Endodermal cell (in vitro differentiated cells): ENCODE results near the gene C4orf33. TPM values are rescaled to one million over a fixed set of nuclear protein-coding genes. Genes with fewer than 3 reads are reported as not detected.

Source experiments
- DNase-seq: peaks from one replicate; pipeline ENCODE4 v3.0.0-alpha.2; 2017
- H3K27ac ChIP-seq: 2 replicates; pipeline ENCODE4 v1.5.1; 2013; ENCODE audit warnings: mild to moderate bottlenecking, low read depth, low read length, moderate library complexity
- H3K27me3 ChIP-seq: 2 replicates; pipeline ENCODE4 v1.6.1; 2013; ENCODE audit warnings: mild to moderate bottlenecking, low read length, moderate library complexity; ENCODE audit not compliant: insufficient read depth, control insufficient read depth, poor library complexity, severe bottlenecking
- H3K36me3 ChIP-seq: 2 replicates; pipeline ENCODE4 v1.7.0; 2013; ENCODE audit warnings: mild to moderate bottlenecking, low read length, moderate library complexity; ENCODE audit not compliant: control insufficient read depth, insufficient read depth
- H3K4me1 ChIP-seq: one replicate; pipeline ENCODE4 v1.7.0; 2013; ENCODE audit warnings: low read length; ENCODE audit not compliant: control insufficient read depth, insufficient read depth
- H3K4me3 ChIP-seq: 2 replicates; pipeline ENCODE4 v1.5.1; 2013; ENCODE audit warnings: mild to moderate bottlenecking, low read length, moderate library complexity
- H3K9ac ChIP-seq: 2 replicates; pipeline ENCODE4 v1.6.1; 2013; ENCODE audit warnings: mild to moderate bottlenecking, low read length, moderate library complexity; ENCODE audit not compliant: poor library complexity, severe bottlenecking; ENCODE audit errors: extremely low read depth
- H3K9me3 ChIP-seq: 2 replicates; pipeline ENCODE4 v1.6.1; 2013; ENCODE audit warnings: mild to moderate bottlenecking, low read length, moderate library complexity; ENCODE audit not compliant: control insufficient read depth
- H3K27ac Mint-ChIP-seq: 2 replicates; pipeline ENCODE4 v1.8.0; 2020; ENCODE audit warnings: mixed read lengths
- H3K27me3 Mint-ChIP-seq: 2 replicates; pipeline ENCODE4 v1.8.0; 2021; ENCODE audit warnings: mild to moderate bottlenecking, mixed read lengths; ENCODE audit not compliant: insufficient read depth
- H3K36me3 Mint-ChIP-seq: 2 replicates; pipeline ENCODE4 v1.8.0; 2020; ENCODE audit warnings: low read depth, mixed read lengths
- H3K4me1 Mint-ChIP-seq: 2 replicates; pipeline ENCODE4 v1.8.0; 2020; ENCODE audit warnings: mixed read lengths
- H3K4me3 Mint-ChIP-seq: 2 replicates; pipeline ENCODE4 v1.8.0; 2020; ENCODE audit warnings: mild to moderate bottlenecking, moderate library complexity, mixed read lengths
- H3K9me3 Mint-ChIP-seq: 2 replicates; pipeline ENCODE4 v1.8.0; 2020; ENCODE audit warnings: mild to moderate bottlenecking, mixed read lengths
- CTCF ChIP-seq: fragments of 200-600 bp; sonication (generic); conservative IDR thresholded peaks from 2 replicates; pipeline ENCODE4 v1.5.0; 2021; ENCODE audit warnings: antibody characterized with exemption, mild to moderate bottlenecking
- WGBS, 2 experiments: methylation state at CpG; one replicate each; pipeline versions ENCODE4 v1.1.5 to v1.1.7; 2013; ENCODE audit warnings: missing lambda C conversion rate in 2 of 2, mixed read lengths in 1 of 2; ENCODE audit not compliant: insufficient coverage in 1 of 2, insufficient read length in 1 of 2; 5-methylcytosine and 5-hydroxymethylcytosine counted together
- total RNA-seq, 2 donors: library from RNA; stranded (reverse); fragmentation: NEBNext Ultra II Directional in 1 of 2; extraction: Animal tissue kit (Norgen Biotek cat#: 25700) in 1 of 2; gene quantifications; 2 replicates in 1 of 2; 3 replicates in 1 of 2; pipeline ENCODE4 v1.2.1, GENCODE V29; 2021

C4orf33 gene
- total RNA-seq, 2 donors from 2014 or later, result 3.6 to 6.1 TPM

- peaks cover 11% of the 10 kb centered on the region for H3K9me3 Mint-ChIP-seq
- no peak overlapping the region for H3K9ac ChIP-seq
- H3K9me3 ChIP-seq, result peaks cover 15% of the 10 kb centered on the region
- TF ChIP-seq CTCF, result no peak
- H3K27me3 Mint-ChIP-seq, result peaks cover 16% of the 10 kb centered on the region
- H3K36me3 ChIP-seq, result no peaks in the 10 kb centered on the region
- H3K4me1 ChIP-seq, result no peaks in the 10 kb centered on the region
- H3K4me1 Mint-ChIP-seq, result no peaks in the 10 kb centered on the region
- no peak overlapping the region for H3K4me3 ChIP-seq
- H3K27me3 ChIP-seq, result peaks cover 8% of the 10 kb centered on the region
- H3K27ac Mint-ChIP-seq, result no peak overlapping the region
- no peak overlapping the region for H3K4me3 Mint-ChIP-seq
- DNase-seq, result no peak
- H3K27ac ChIP-seq, result no peak overlapping the region
- 100% methylated on average over 2 of the region's 2 CpGs; no CpG with 5 or more reads in 1 of the 2 experiments for WGBS, 2 experiments
- no peaks in the 10 kb centered on the region for H3K36me3 Mint-ChIP-seq
These were observed 35.4 kb downstream of the C4orf33 start for GRCh38 chr4:129131343-129131742.

DNA sequence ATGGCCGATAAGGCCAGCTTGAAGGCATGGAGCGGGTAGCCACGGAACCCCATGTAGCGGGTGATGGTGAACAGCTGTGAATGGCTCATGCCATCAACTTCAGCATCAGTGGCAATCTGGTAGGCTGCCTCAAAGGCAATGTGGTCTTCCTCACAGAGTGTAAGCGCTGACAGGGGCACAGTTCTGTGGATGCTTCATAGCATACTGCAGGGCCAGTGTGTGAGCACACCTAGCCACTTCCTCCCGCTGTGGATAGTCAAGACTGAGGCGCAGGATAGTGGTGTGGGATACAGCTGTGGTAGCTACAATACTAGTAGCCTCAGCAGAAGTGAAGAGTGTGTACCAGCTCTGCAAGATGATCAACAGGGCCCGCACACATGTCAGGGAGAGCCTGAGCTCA lies 40.5 kb downstream of the C4orf33 start:
- H3K9me3 ChIP-seq, result peaks cover 11% of the 10 kb centered on the region
- Mint-ChIP-seq H3K27me3 (peaks cover 31% of the 10 kb centered on the region), H3K36me3 (no peaks in the 10 kb centered on the region), H3K4me1 (peaks cover 19% of the 10 kb centered on the region), H3K27ac (no peak overlapping the region), H3K9me3 (peaks cover 4% of the 10 kb centered on the region), H3K4me3 (no peak overlapping the region)
- peaks cover 6% of the 10 kb centered on the region for H3K4me1 ChIP-seq
- no peak overlapping the region for H3K27ac ChIP-seq
- no peak for DNase-seq
- 93 to 95% methylated on average over 8 of the region's 8 CpGs for WGBS, 2 experiments
- H3K27me3 ChIP-seq, result peaks cover 14% of the 10 kb centered on the region
- TF ChIP-seq CTCF, result no peak
- H3K9ac ChIP-seq, result no peak overlapping the region
- no peaks in the 10 kb centered on the region for H3K36me3 ChIP-seq
- no peak overlapping the region for H3K4me3 ChIP-seq

DNA sequence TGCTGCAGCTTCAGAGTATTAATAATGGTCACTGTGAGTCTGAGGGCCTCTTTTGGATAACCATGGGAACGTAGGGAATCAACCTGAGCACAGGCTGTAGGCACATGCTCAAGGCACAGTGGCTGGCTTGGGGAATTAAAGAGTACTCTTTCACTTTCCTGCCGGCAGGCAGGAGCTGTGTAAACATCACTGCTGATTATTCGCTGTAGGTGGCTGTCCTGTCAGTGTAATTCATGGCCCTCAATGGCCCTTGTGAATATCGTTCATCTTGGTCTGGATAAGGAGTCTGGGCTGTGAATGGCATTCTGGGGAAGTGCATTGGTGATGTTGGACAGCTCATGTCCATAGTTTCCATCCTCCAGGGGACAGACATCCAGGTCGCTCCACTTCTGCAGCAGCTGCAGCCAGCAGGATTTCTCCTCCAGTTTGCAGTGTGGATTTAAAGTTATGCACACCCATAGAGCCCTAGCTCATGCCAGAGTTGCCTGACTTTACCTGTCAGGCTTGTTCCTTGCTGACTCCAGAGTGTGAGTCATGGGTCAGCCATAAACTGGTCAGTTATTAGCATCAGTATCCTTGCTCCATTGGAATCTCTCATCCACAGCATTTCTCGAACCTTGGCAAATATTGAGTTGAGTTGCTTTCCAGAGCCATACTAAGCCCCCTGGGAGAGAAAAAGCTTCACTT lies 43.0 kb downstream of the C4orf33 start:
- Mint-ChIP-seq H3K36me3 (no peaks in the 10 kb centered on the region), H3K27me3 (peaks cover 31% of the 10 kb centered on the region), H3K4me3 (no peak overlapping the region), H3K27ac (no peak overlapping the region), H3K9me3 (no peaks in the 10 kb centered on the region), H3K4me1 (peaks cover 25% of the 10 kb centered on the region)
- no peak overlapping the region for H3K4me3 ChIP-seq
- WGBS, 2 experiments, result 69 to 71% methylated on average over 4 to 6 of the region's 6 CpGs
- no peaks in the 10 kb centered on the region for H3K36me3 ChIP-seq
- no peaks in the 10 kb centered on the region for H3K9me3 ChIP-seq
- peak; percentile 52 for DNase-seq
- TF ChIP-seq CTCF, result no peak
- H3K27ac ChIP-seq, result no peak overlapping the region
- H3K4me1 ChIP-seq, result peaks cover 6% of the 10 kb centered on the region
- H3K27me3 ChIP-seq, result peaks cover 14% of the 10 kb centered on the region
- no peak overlapping the region for H3K9ac ChIP-seq
